ENCODE results near the gene RNU6-1. TPM values are rescaled to one million over a fixed set of nuclear protein-coding genes. Genes with fewer than 3 reads are reported as not detected.

Gene RNU6-1
- not detected for polyA plus RNA-seq (2013, experiment 1 of 2)
- polyA plus RNA-seq (2013, experiment 2 of 2): not detected

DNA sequence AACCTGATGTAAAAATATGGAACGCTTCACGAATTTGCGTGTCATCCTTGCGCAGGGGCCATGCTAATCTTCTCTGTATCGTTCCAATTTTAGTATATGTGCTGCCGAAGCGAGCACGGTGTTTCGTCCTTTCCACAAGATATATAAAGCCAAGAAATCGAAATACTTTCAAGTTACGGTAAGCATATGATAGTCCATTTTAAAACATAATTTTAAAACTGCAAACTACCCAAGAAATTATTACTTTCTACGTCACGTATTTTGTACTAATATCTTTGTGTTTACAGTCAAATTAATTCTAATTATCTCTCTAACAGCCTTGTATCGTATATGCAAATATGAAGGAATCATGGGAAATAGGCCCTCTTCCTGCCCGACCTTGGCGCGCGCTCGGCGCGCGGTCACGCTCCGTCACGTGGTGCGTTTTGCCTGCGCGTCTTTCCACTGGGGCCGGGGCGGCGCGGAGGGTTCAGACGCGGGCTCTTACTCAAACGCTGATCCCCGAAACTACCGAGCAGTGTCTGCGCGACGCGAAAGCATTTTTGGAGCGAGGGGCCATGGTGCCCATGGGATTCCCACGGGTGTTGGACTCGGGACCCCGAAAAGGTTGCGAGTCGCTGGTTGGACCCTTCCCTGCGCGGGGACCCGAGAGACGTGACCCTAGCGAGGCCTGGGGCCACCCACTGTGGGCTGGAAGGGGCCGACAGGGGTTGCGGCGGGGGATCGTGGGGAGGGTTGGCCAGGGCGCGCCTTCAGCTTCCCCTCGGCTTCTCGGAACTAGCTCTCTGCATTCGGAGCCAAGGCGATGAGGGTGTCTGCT is at the start of gene RNU6-1:
Gene RNU6-1 (minus strand): TSS at position 117 of the 820 bp plus-strand sequence.
- Histone ChIP-seq H3K27me3 (ENCODE audit: control insufficient read depth in 3 of 3, insufficient read depth in 3 of 3, low read depth in 1 of 3, low read length in 3 of 3) (peaks cover 10 to 42% (median 27%) of the 10 kb centered on the region in 3 experiments), H3K36me3 (replicated peaks in 1 of 2; ENCODE audit: control insufficient read depth in 2 of 2, insufficient read depth in 2 of 2, low read length in 2 of 2) (no peaks in the 10 kb centered on the region), H3K9me3 (replicated peaks in 1 of 2; ENCODE audit: control insufficient read depth in 2 of 2, insufficient read depth in 1 of 2, low read depth in 1 of 2, low read length in 2 of 2) (no peaks in the 10 kb centered on the region), H2AFZ (ENCODE audit: low read length) (peak within 1 kb of the TSS; percentile 94), H3K4me2 (ENCODE audit: insufficient read depth, low read length, poor library complexity, severe bottlenecking) (peak within 1 kb of the TSS; percentile 75), H3K79me1 (ENCODE audit: low read depth, low read length) (no peaks in the 10 kb centered on the region), H2BK5ac (ENCODE audit: low read length) (no peak within 1 kb of the TSS), H3K4me1 (ENCODE audit: control insufficient read depth in 2 of 2, insufficient read depth in 1 of 2, low read depth in 1 of 2, low read length in 2 of 2) (peaks cover 20 to 30% of the 10 kb centered on the region in 2 donors), H4K8ac (ENCODE audit: low read depth, low read length) (no peak within 1 kb of the TSS), H3K23ac (ENCODE audit: low read depth, low read length, poor library complexity) (no peak within 1 kb of the TSS), H2AK5ac (ENCODE audit: low read depth, low read length) (no peak within 1 kb of the TSS), H3K14ac (ENCODE audit: low read length) (peak within 1 kb of the TSS; percentile 95), H2BK12ac (ENCODE audit: low read length) (no peak within 1 kb of the TSS), H3K4me3 (ENCODE audit: low read length in 2 of 2) (peak within 1 kb of the TSS; percentile 90 to 94), H2BK15ac (ENCODE audit: low read length) (peak within 1 kb of the TSS; percentile 50), H3K18ac (ENCODE audit: low read length) (peak within 1 kb of the TSS; percentile 92), H3K9ac (ENCODE audit: low read depth, low read length, poor library complexity) (peak within 1 kb of the TSS; percentile 93), H3K4ac (ENCODE audit: low read length) (no peak within 1 kb of the TSS), H2BK120ac (ENCODE audit: low read depth, low read length) (no peak within 1 kb of the TSS), H3K27ac (replicated peaks; ENCODE audit: low read length) (no peak within 1 kb of the TSS), H4K91ac (ENCODE audit: low read depth, low read length, poor library complexity) (no peak within 1 kb of the TSS)
- no CpG with 5 or more reads among the region's 62 CpGs for WGBS, 2 donors (ENCODE audit: extremely low coverage in 2 of 2, insufficient read length in 2 of 2, insufficient replicate concordance in 1 of 2)
- peak; percentile 88 for DNase-seq (ENCODE audit: low spot score)

GRCh38 chr15:67887776-67888175 is 47.9 kb upstream of the RNU6-1 start:
- no peak for DNase-seq (ENCODE audit: low spot score)
- Histone ChIP-seq H4K8ac (ENCODE audit: low read depth, low read length) (no peak overlapping the region), H4K91ac (ENCODE audit: low read depth, low read length, poor library complexity) (no peak overlapping the region), H3K9me3 (replicated peaks in 1 of 2; ENCODE audit: control insufficient read depth in 2 of 2, insufficient read depth in 1 of 2, low read depth in 1 of 2, low read length in 2 of 2) (peaks cover 0 to 3% of the 10 kb centered on the region in 2 donors), H3K27me3 (ENCODE audit: control insufficient read depth in 3 of 3, insufficient read depth in 3 of 3, low read depth in 1 of 3, low read length in 3 of 3) (peaks cover 0 to 3% (median 0%) of the 10 kb centered on the region in 3 experiments), H3K4ac (ENCODE audit: low read length) (no peak overlapping the region), H2BK15ac (ENCODE audit: low read length) (no peak overlapping the region), H3K14ac (ENCODE audit: low read length) (no peak overlapping the region), H3K36me3 (replicated peaks in 1 of 2; ENCODE audit: control insufficient read depth in 2 of 2, insufficient read depth in 2 of 2, low read length in 2 of 2) (no peaks in the 10 kb centered on the region), H2BK120ac (ENCODE audit: low read depth, low read length) (no peak overlapping the region), H2AFZ (ENCODE audit: low read length) (no peak overlapping the region), H3K27ac (replicated peaks; ENCODE audit: low read length) (no peak overlapping the region), H3K4me2 (ENCODE audit: insufficient read depth, low read length, poor library complexity, severe bottlenecking) (no peak overlapping the region), H2BK5ac (ENCODE audit: low read length) (no peak overlapping the region), H3K79me1 (ENCODE audit: low read depth, low read length) (no peaks in the 10 kb centered on the region), H2BK12ac (ENCODE audit: low read length) (no peak overlapping the region), H3K9ac (ENCODE audit: low read depth, low read length, poor library complexity) (no peak overlapping the region), H2AK5ac (ENCODE audit: low read depth, low read length) (no peak overlapping the region), H3K4me1 (ENCODE audit: control insufficient read depth in 2 of 2, insufficient read depth in 1 of 2, low read depth in 1 of 2, low read length in 2 of 2) (peaks cover 12 to 16% of the 10 kb centered on the region in 2 donors), H3K18ac (ENCODE audit: low read length) (no peak overlapping the region), H3K4me3 (ENCODE audit: low read length in 2 of 2) (no peak overlapping the region), H3K23ac (ENCODE audit: low read depth, low read length, poor library complexity) (no peak overlapping the region)
- no CpG with 5 or more reads among the region's 2 CpGs for WGBS, 2 donors (ENCODE audit: extremely low coverage in 2 of 2, insufficient read length in 2 of 2, insufficient replicate concordance in 1 of 2)

DNA sequence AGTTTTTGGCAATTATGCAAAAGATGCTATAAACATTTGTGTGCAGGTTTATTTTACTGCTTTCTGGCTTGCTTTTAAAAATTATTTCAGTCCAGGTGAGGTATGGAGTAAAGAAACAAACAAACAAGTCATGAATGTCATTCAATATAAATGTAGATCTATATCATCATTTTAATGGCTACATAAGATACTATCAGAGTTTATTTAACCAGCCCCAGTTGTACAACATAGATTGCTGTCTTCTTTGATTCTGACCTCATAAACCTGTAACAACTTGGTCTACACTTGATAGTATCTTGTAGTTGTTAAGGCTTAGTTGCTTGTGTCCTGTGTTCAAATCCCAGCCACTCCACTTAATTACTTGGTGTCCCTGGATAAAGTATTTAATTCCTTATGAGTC is 46.0 kb upstream of the RNU6-1 start:
- Histone ChIP-seq H3K9ac (ENCODE audit: low read depth, low read length, poor library complexity) (no peak overlapping the region), H3K9me3 (replicated peaks in 1 of 2; ENCODE audit: control insufficient read depth in 2 of 2, insufficient read depth in 1 of 2, low read depth in 1 of 2, low read length in 2 of 2) (peaks cover 0 to 3% of the 10 kb centered on the region in 2 donors), H2BK12ac (ENCODE audit: low read length) (no peak overlapping the region), H3K27ac (replicated peaks; ENCODE audit: low read length) (no peak overlapping the region), H3K4me3 (ENCODE audit: low read length in 2 of 2) (no peak overlapping the region), H3K23ac (ENCODE audit: low read depth, low read length, poor library complexity) (no peak overlapping the region), H2AFZ (ENCODE audit: low read length) (no peak overlapping the region), H3K4me1 (ENCODE audit: control insufficient read depth in 2 of 2, insufficient read depth in 1 of 2, low read depth in 1 of 2, low read length in 2 of 2) (peaks cover 13 to 16% of the 10 kb centered on the region in 2 donors), H3K36me3 (replicated peaks in 1 of 2; ENCODE audit: control insufficient read depth in 2 of 2, insufficient read depth in 2 of 2, low read length in 2 of 2) (no peaks in the 10 kb centered on the region), H2BK5ac (ENCODE audit: low read length) (no peak overlapping the region), H3K79me1 (ENCODE audit: low read depth, low read length) (no peaks in the 10 kb centered on the region), H3K4me2 (ENCODE audit: insufficient read depth, low read length, poor library complexity, severe bottlenecking) (no peak overlapping the region), H4K8ac (ENCODE audit: low read depth, low read length) (no peak overlapping the region), H2AK5ac (ENCODE audit: low read depth, low read length) (no peak overlapping the region), H3K4ac (ENCODE audit: low read length) (no peak overlapping the region), H3K27me3 (ENCODE audit: control insufficient read depth in 3 of 3, insufficient read depth in 3 of 3, low read depth in 1 of 3, low read length in 3 of 3) (peaks cover 0 to 3% (median 0%) of the 10 kb centered on the region in 3 experiments), H2BK120ac (ENCODE audit: low read depth, low read length) (no peak overlapping the region), H4K91ac (ENCODE audit: low read depth, low read length, poor library complexity) (no peak overlapping the region), H3K14ac (ENCODE audit: low read length) (no peak overlapping the region), H3K18ac (ENCODE audit: low read length) (no peak overlapping the region), H2BK15ac (ENCODE audit: low read length) (no peak overlapping the region)
- DNase-seq (ENCODE audit: low spot score): no peak

GRCh38 chr15:67885175-67885523 is 45.3 kb upstream of the RNU6-1 start:
- H3K27me3 ChIP-seq (ENCODE audit: control insufficient read depth in 3 of 3, insufficient read depth in 3 of 3, low read depth in 1 of 3, low read length in 3 of 3): peaks cover 0 to 3% (median 0%) of the 10 kb centered on the region in 3 experiments
- no peaks in the 10 kb centered on the region for H3K36me3 ChIP-seq (replicated peaks in 1 of 2; ENCODE audit: control insufficient read depth in 2 of 2, insufficient read depth in 2 of 2, low read length in 2 of 2)
- peak overlapping the region; percentile 88 for H2BK120ac ChIP-seq (ENCODE audit: low read depth, low read length)
- H2AK5ac ChIP-seq (ENCODE audit: low read depth, low read length): no peak overlapping the region
- H4K8ac ChIP-seq (ENCODE audit: low read depth, low read length): no peak overlapping the region
- peak overlapping the region in 1 of 2 donors; percentile 36 for H3K4me3 ChIP-seq (ENCODE audit: low read length in 2 of 2)
- no peak overlapping the region for H2BK5ac ChIP-seq (ENCODE audit: low read length)
- H3K79me1 ChIP-seq (ENCODE audit: low read depth, low read length): no peaks in the 10 kb centered on the region
- H3K4me1 ChIP-seq (ENCODE audit: control insufficient read depth in 2 of 2, insufficient read depth in 1 of 2, low read depth in 1 of 2, low read length in 2 of 2): peaks cover 13 to 16% of the 10 kb centered on the region in 2 donors
- H3K9ac ChIP-seq (ENCODE audit: low read depth, low read length, poor library complexity): no peak overlapping the region
- DNase-seq (ENCODE audit: low spot score): no peak
- no peak overlapping the region for H3K4ac ChIP-seq (ENCODE audit: low read length)
- no peak overlapping the region for H2BK12ac ChIP-seq (ENCODE audit: low read length)
- no peak overlapping the region for H2BK15ac ChIP-seq (ENCODE audit: low read length)
- H3K14ac ChIP-seq (ENCODE audit: low read length): no peak overlapping the region
- no peak overlapping the region for H3K23ac ChIP-seq (ENCODE audit: low read depth, low read length, poor library complexity)
- peak overlapping the region; percentile 67 for H3K4me2 ChIP-seq (ENCODE audit: insufficient read depth, low read length, poor library complexity, severe bottlenecking)
- no peak overlapping the region for H3K27ac ChIP-seq (replicated peaks; ENCODE audit: low read length)
- peak overlapping the region; percentile 97 for H2AFZ ChIP-seq (ENCODE audit: low read length)
- H3K9me3 ChIP-seq (replicated peaks in 1 of 2; ENCODE audit: control insufficient read depth in 2 of 2, insufficient read depth in 1 of 2, low read depth in 1 of 2, low read length in 2 of 2): no peaks in the 10 kb centered on the region
- no CpG with 5 or more reads among the region's 7 CpGs for WGBS, 2 donors (ENCODE audit: extremely low coverage in 2 of 2, insufficient read length in 2 of 2, insufficient replicate concordance in 1 of 2)
- H3K18ac ChIP-seq (ENCODE audit: low read length): no peak overlapping the region
- no peak overlapping the region for H4K91ac ChIP-seq (ENCODE audit: low read depth, low read length, poor library complexity)

Data from neuronal stem cell (in vitro differentiated cells).